SU-DHL-6 (cell line): ENCODE results near the gene SPEF1.

Source experiments
- H2AFZ ChIP-seq: fragments of 200-600 bp; sonication (generic); 2 replicates; pipeline ENCODE4 v1.6.1; 2014; ENCODE audit warnings: low read depth, mild to moderate bottlenecking, moderate library complexity, mixed read lengths, antibody characterized with exemption, low read length; ENCODE audit not compliant: severe bottlenecking
- H3F3A ChIP-seq: fragments of 200-600 bp; shearing (Covaris generic); 2 replicates; pipeline ENCODE4 v1.6.0; 2016; ENCODE audit warnings: antibody characterized with exemption, mild to moderate bottlenecking; ENCODE audit not compliant: insufficient read depth
- H3K27ac ChIP-seq: fragments of 200-600 bp; sonication (generic); 2 replicates; pipeline ENCODE4 v1.5.1; 2016; ENCODE audit warnings: low read depth, mild to moderate bottlenecking, low read length, moderate library complexity, mixed read lengths
- H3K27me3 ChIP-seq: fragments of 200-600 bp; sonication (generic), shearing (Covaris generic); 2 replicates; pipeline ENCODE4 v1.6.0; 2014; ENCODE audit warnings: mild to moderate bottlenecking, low read length
- H3K36me3 ChIP-seq: fragments of 200-600 bp; sonication (generic); 2 replicates; pipeline ENCODE4 v1.6.1; 2014; ENCODE audit warnings: mild to moderate bottlenecking, low read length, mixed read lengths
- H3K4me2 ChIP-seq: fragments of 300-600, 200-600 bp; shearing (Covaris generic), sonication (generic); 2 replicates; pipeline ENCODE4 v1.6.0; 2014; ENCODE audit warnings: low read length, low read depth, mild to moderate bottlenecking; ENCODE audit not compliant: poor library complexity, severe bottlenecking
- H3K4me3 ChIP-seq: fragments of 200-600 bp; sonication (generic); 2 replicates; pipeline ENCODE4 v1.5.1; 2014; ENCODE audit warnings: antibody characterized with exemption, low read length, mild to moderate bottlenecking, mixed read lengths; ENCODE audit not compliant: insufficient read depth, poor library complexity, severe bottlenecking
- H3K79me2 ChIP-seq: fragments of 200-600 bp; sonication (generic); 2 replicates; pipeline ENCODE4 v1.6.1; 2014; ENCODE audit warnings: mild to moderate bottlenecking, low read length, moderate library complexity; ENCODE audit not compliant: insufficient read depth
- H3K9ac ChIP-seq: fragments of 200-600 bp; sonication (generic); 2 replicates; pipeline ENCODE4 v1.7.0; 2014; ENCODE audit warnings: mild to moderate bottlenecking, low read length
- H3K9me2 ChIP-seq: fragments of 200-600 bp; sonication (generic); replicated peaks from 2 replicates; pipeline ENCODE4 v1.6.1; 2014; ENCODE audit warnings: low read length; ENCODE audit not compliant: insufficient read depth
- H3K9me3 ChIP-seq: fragments of 200-600 bp; sonication (generic); 2 replicates; pipeline ENCODE4 v1.6.1; 2014; ENCODE audit warnings: low read length, mixed read lengths; ENCODE audit not compliant: insufficient read depth
- H4K20me1 ChIP-seq: fragments of 200-600 bp; sonication (generic); 2 replicates; pipeline ENCODE4 v1.6.1; 2014; ENCODE audit warnings: low read depth, mild to moderate bottlenecking, antibody characterized with exemption, low read length, moderate library complexity, mixed read lengths
- EZH2phosphoT487 ChIP-seq: fragments of 200-600 bp; sonication (generic), shearing (Covaris generic); conservative IDR thresholded peaks from 2 replicates; pipeline ENCODE4 v1.6.1; 2018; ENCODE audit warnings: mild to moderate bottlenecking, antibody characterized with exemption, low read length, moderate library complexity, mixed read lengths
- TF ChIP-seq, protein P1 (sequence below): fragments of 200-600 bp; sonication (generic); IDR thresholded peaks from one replicate; pipeline ENCODE4 v1.5.1; 2017; ENCODE audit warnings: antibody characterized with exemption, mild to moderate bottlenecking, low read length, moderate library complexity; ENCODE audit not compliant: insufficient read depth, poor library complexity, severe bottlenecking

Gene SPEF1

DNA sequence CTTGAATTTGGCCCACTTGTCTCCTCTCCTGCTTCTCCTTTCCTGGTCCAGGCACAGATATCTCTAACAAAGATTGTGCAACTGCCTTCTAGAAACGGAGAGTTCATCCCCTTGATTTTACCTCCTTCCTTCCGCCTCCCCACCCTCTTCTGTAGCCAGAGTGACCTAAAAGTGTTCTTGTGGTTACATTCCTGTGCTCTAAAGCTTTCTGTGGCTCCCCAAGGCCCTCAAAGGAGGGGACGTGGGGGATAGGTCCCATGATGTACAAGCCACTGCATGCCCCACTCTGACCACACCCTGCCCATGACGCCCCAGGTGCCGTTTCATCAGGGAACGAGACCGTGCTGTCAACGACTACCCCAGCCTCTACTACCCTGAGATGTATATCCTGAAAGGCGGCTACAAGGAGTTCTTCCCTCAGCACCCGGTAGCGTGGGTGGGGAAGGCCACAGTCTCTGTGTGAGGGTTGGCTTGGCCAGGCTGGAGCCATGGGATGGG, 23.1 kb upstream of the SPEF1 start:
- Histone ChIP-seq H3K27me3 (no peaks in the 10 kb centered on the region), H2AFZ (no peak overlapping the region), H3K4me2 (no peak overlapping the region), H3K79me2 (no peaks in the 10 kb centered on the region; the same call in 1 of the 2 replicates), H4K20me1 (no peaks in the 10 kb centered on the region), H3K9me3 (no peaks in the 10 kb centered on the region), H3F3A (peaks cover 7% of the 10 kb centered on the region; the same call in 1 of the 2 replicates), H3K9me2 (no peaks in the 10 kb centered on the region), H3K9ac (no peak overlapping the region), H3K36me3 (no peaks in the 10 kb centered on the region), H3K4me3 (no peak overlapping the region), H3K27ac (no peak overlapping the region)
- TF ChIP-seq EZH2phosphoT487 = no peak
- TF ChIP-seq, protein P1, sequence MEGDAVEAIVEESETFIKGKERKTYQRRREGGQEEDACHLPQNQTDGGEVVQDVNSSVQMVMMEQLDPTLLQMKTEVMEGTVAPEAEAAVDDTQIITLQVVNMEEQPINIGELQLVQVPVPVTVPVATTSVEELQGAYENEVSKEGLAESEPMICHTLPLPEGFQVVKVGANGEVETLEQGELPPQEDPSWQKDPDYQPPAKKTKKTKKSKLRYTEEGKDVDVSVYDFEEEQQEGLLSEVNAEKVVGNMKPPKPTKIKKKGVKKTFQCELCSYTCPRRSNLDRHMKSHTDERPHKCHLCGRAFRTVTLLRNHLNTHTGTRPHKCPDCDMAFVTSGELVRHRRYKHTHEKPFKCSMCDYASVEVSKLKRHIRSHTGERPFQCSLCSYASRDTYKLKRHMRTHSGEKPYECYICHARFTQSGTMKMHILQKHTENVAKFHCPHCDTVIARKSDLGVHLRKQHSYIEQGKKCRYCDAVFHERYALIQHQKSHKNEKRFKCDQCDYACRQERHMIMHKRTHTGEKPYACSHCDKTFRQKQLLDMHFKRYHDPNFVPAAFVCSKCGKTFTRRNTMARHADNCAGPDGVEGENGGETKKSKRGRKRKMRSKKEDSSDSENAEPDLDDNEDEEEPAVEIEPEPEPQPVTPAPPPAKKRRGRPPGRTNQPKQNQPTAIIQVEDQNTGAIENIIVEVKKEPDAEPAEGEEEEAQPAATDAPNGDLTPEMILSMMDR = no peak

DNA sequence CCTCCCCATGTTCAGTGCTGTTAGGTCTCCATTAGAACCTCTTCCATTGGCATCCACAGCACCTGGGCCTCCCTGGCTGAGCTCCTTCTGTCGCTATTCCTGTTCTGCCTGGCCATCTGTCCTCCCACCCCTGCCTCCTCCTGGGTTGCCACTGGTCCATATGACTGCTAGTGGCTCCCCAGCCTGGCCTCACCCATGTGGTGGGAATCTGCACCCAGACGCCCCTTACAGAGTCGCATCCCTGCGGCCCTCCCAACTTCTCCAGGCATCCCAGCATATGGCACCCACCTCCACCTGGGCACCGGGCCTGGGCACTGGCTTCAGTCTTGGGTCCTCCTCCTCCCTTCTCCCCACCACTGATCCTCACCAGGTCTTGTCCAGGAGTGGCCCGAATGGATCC, 22.6 kb upstream of the SPEF1 start:
- Histone ChIP-seq H3K9me3 (no peaks in the 10 kb centered on the region), H4K20me1 (no peaks in the 10 kb centered on the region), H3K4me2 (no peak overlapping the region), H3K4me3 (no peak overlapping the region), H3K27me3 (no peaks in the 10 kb centered on the region), H3K9ac (no peak overlapping the region), H3K9me2 (no peaks in the 10 kb centered on the region), H2AFZ (no peak overlapping the region), H3K27ac (no peak overlapping the region), H3F3A (peaks cover 7% of the 10 kb centered on the region; the same call in 1 of the 2 replicates), H3K79me2 (no peaks in the 10 kb centered on the region; the same call in 1 of the 2 replicates), H3K36me3 (no peaks in the 10 kb centered on the region)
- TF ChIP-seq, protein P1 = no peak
- no peak for TF ChIP-seq EZH2phosphoT487

DNA sequence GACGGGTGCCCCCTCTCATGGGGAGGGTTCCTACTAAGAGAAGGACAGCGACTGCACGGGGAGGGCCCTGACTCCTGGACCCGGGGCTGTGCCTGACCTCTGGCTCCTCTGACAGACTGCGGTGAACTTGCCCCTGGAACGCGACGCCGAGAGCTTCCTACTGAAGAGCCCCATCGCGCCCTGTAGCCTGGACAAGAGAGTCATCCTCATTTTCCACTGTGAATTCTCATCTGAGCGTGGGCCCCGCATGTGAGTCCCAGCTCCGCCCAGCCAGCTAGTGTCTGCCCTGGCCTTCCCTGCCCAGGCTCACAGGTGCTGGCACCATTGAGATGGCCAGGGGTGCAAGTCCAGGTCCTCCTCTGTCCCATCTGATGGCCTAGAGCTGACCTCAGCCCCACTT, 22.0 kb upstream of the SPEF1 start:
- no peaks in the 10 kb centered on the region for H3K27me3 ChIP-seq
- H3K4me3 ChIP-seq = no peak overlapping the region
- H3K79me2 ChIP-seq = no peaks in the 10 kb centered on the region; the same call in 1 of the 2 replicates
- no peaks in the 10 kb centered on the region for H3K9me2 ChIP-seq
- no peak overlapping the region for H3K4me2 ChIP-seq
- no peak for TF ChIP-seq EZH2phosphoT487
- TF ChIP-seq, protein P1 = no peak
- no peaks in the 10 kb centered on the region for H3K9me3 ChIP-seq
- H3K27ac ChIP-seq = no peak overlapping the region
- H3K9ac ChIP-seq = no peak overlapping the region
- no peaks in the 10 kb centered on the region for H3K36me3 ChIP-seq
- no peaks in the 10 kb centered on the region for H4K20me1 ChIP-seq
- H3F3A ChIP-seq = peaks cover 7% of the 10 kb centered on the region; the same call in 1 of the 2 replicates
- H2AFZ ChIP-seq = no peak overlapping the region
